K562 (cell line): ENCODE measurements around the gene OR10J4. TPM values are rescaled to one million over a fixed set of nuclear protein-coding genes. Genes with fewer than 3 reads are reported as not detected.

Experiments used
- ATAC-seq: fragments of 200-7000 bp; cut with Tn5 transposase; 3 replicates; pipeline ENCODE4 v1.9.1; 2020; ENCODE audit warnings: moderate library complexity
- BruUV-seq: library from RNA; stranded (reverse); fragments of 400-500 nt; replicated peaks from 2 replicates; lab custom pipeline; 2021; lab: Mats Ljungman, UMichigan
- CTCF ChIA-PET: fragments of 300-600 bp; formaldehyde crosslinking; extraction: SDS; loops from one replicate; lab custom pipeline; 2021; ENCODE audit warnings: low intra/inter-chr PET ratio; lab: Yijun Ruan, JAX
- POLR2A ChIA-PET: fragments of 300-600, 350-650 bp; sonication (Branson Sonifier 250); formaldehyde crosslinking; extraction: SDS; loops from one replicate; lab custom pipeline; 2021; ENCODE audit warnings: antibody characterized with exemption, inconsistent platforms; lab: Yijun Ruan, JAX
- DNase-seq, 4 experiments: peaks; one replicate each; pipeline versions ENCODE4 v3.0.0 to v3.0.0-alpha.2; 2011 to 2018; ENCODE audit warnings: low spot score in 3 of 4, mixed read lengths in 3 of 4; ENCODE audit errors: extremely low read depth in 1 of 4
- FAIRE-seq: peaks from 2 replicates; lab custom pipeline; 2011; peaks lifted over from hg19 to GRCh38; lab: Jason Lieb, UNC
- H2AFZ ChIP-seq: 2 replicates; pipeline ENCODE4 v1.6.0; 2011; ENCODE audit warnings: low read depth, low read length, control low read depth, inconsistent platforms
- H3K27ac ChIP-seq: fragments of 200-600 bp; 3 replicates; pipeline ENCODE4 v1.8.0; 2011; ENCODE audit warnings: low read depth, mild to moderate bottlenecking, control low read depth, inconsistent platforms, low read length, moderate library complexity, mixed read lengths; ENCODE audit errors: extremely low read depth
- H3K27me3 ChIP-seq, 2 experiments: fragments of 300-600 bp in 1 of 2; 2 replicates in 1 of 2; 3 replicates in 1 of 2; pipeline versions ENCODE4 v1.6.0 to v1.8.0; 2011; ENCODE audit warnings: inconsistent platforms in 2 of 2, low read length in 2 of 2, mild to moderate bottlenecking in 1 of 2, mixed read lengths in 1 of 2, moderate library complexity in 1 of 2; ENCODE audit not compliant: control insufficient read depth in 2 of 2, insufficient read depth in 2 of 2
- H3K36me3 ChIP-seq: fragments of 300-600 bp; 3 replicates; pipeline ENCODE4 v1.8.0; 2011; ENCODE audit warnings: mild to moderate bottlenecking, low read length, inconsistent platforms; ENCODE audit not compliant: control insufficient read depth, insufficient read depth
- H3K4me1 ChIP-seq, 2 experiments: fragments of 200-600 bp in 1 of 2; replicated peaks in 1 of 2; 2 replicates in 1 of 2; 3 replicates in 1 of 2; pipeline versions ENCODE4 v1.5.1 to v1.8.0; 2011; ENCODE audit warnings: inconsistent platforms in 2 of 2, low read length in 2 of 2, mild to moderate bottlenecking in 1 of 2, mixed read lengths in 1 of 2, moderate library complexity in 1 of 2; ENCODE audit not compliant: control insufficient read depth in 2 of 2, insufficient read depth in 2 of 2
- H3K4me2 ChIP-seq: 2 replicates; pipeline ENCODE4 v1.6.1; 2011; ENCODE audit warnings: low read length, control low read depth, inconsistent platforms, mixed read lengths; ENCODE audit not compliant: insufficient read depth
- H3K4me3 ChIP-seq: fragments of 200-600 bp; sonication (generic), shearing (Covaris generic); 2 replicates; pipeline ENCODE4 v1.5.1; 2016; ENCODE audit warnings: control low read depth, inconsistent platforms
- H3K79me2 ChIP-seq: fragments of 200-600 bp; 3 replicates; pipeline ENCODE4 v1.8.0; 2011; ENCODE audit warnings: low read length, inconsistent platforms; ENCODE audit not compliant: control insufficient read depth, insufficient read depth
- H3K9ac ChIP-seq, 2 experiments: 2 replicates each; pipeline versions ENCODE4 v1.6.0 to v1.6.1; 2011; ENCODE audit warnings: low read depth in 2 of 2, low read length in 2 of 2, control low read depth in 1 of 2, inconsistent platforms in 1 of 2, mild to moderate bottlenecking in 1 of 2, mixed read lengths in 1 of 2; ENCODE audit not compliant: insufficient read depth in 1 of 2
- H3K9me1 ChIP-seq: one replicate; pipeline ENCODE4 v1.6.0; 2011; ENCODE audit warnings: inconsistent platforms, mild to moderate bottlenecking, low read length, moderate library complexity; ENCODE audit not compliant: control insufficient read depth, insufficient read depth
- H3K9me3 ChIP-seq: replicated peaks from 2 replicates; pipeline ENCODE4 v1.5.1; 2011; ENCODE audit warnings: low read depth, low read length, inconsistent platforms; ENCODE audit not compliant: control insufficient read depth, insufficient read depth
- H4K20me1 ChIP-seq: replicated peaks from 2 replicates; pipeline ENCODE4 v1.6.1; 2011; ENCODE audit warnings: low read length, inconsistent platforms, mixed read lengths; ENCODE audit not compliant: control insufficient read depth, insufficient read depth
- CBFA2T2 ChIP-seq: fragments of 450-650 bp; conservative IDR thresholded peaks from 2 replicates; pipeline ENCODE4 v1.6.1; 2017; ENCODE audit warnings: mild to moderate bottlenecking
- ETV1 ChIP-seq: fragments of 450-650 bp; conservative IDR thresholded peaks from 2 replicates; pipeline ENCODE4 v1.6.1; 2016; ENCODE audit warnings: missing genetic modification characterization, control low read depth, low read depth, missing compliant biosample characterization
- PRPF4 ChIP-seq: fragments of 200-400 bp; formaldehyde crosslinking; IDR thresholded peaks from one replicate; pipeline ENCODE4 v1.6.1; 2017; ENCODE audit warnings: low read length, low read depth, mild to moderate bottlenecking; ENCODE audit not compliant: insufficient read depth, poor library complexity, severe bottlenecking
- PURB ChIP-seq: sonication (generic); formaldehyde crosslinking; IDR thresholded peaks from 2 replicates; pipeline ENCODE4 v1.9.0; 2021; ENCODE audit warnings: low read depth, mild to moderate bottlenecking, missing genetic modification reagents
- SMAD1 ChIP-seq: fragments of 150-350 bp; IDR thresholded peaks from 2 replicates; pipeline ENCODE4 v1.6.1; 2014; ENCODE audit warnings: low read length, low read depth; ENCODE audit not compliant: partially characterized antibody
- STAT6 ChIP-seq: sonication (generic); formaldehyde crosslinking; IDR thresholded peaks from 2 replicates; pipeline ENCODE4 v1.8.1; 2023; ENCODE audit warnings: mild to moderate bottlenecking, missing genetic modification reagents
- YBX1 ChIP-seq: fragments of 450-650 bp; IDR thresholded peaks from 2 replicates; pipeline ENCODE4 v1.7.1; 2016; ENCODE audit warnings: mild to moderate bottlenecking
- WGBS: fragments of 100-300 bp; shearing (Covaris generic); methylation state at CpG from one replicate; pipeline ENCODE4 v1.1.6; 2016; ENCODE audit warnings: low coverage, mixed read lengths; ENCODE audit not compliant: insufficient coverage; ENCODE audit errors: missing lambda C conversion rate; 5-methylcytosine and 5-hydroxymethylcytosine counted together
- in situ Hi-C: fragments of 300-500 bp; cut with MboI; formaldehyde crosslinking; loops from 4 replicates; pipeline ENCODE4 v1.15.0; 2018; ENCODE audit warnings: inconsistent platforms, mixed read lengths
- intact Hi-C: fragments of 100-400 bp; cut with micrococcal nuclease; formaldehyde crosslinking; loops from 2 replicates; pipeline ENCODE4 v1.14.2; 2022
- polyA plus RNA-seq, 8 experiments: library from polyadenylated mRNA; depleted of rRNA in 4 of 8; stranded (reverse) in 5 of 8; unstranded in 3 of 8; fragments of >200 nt; fragmentation: Nextera tagmentation in 2 of 8; fragmentation: Illumina TruSeq in 1 of 8; extraction: Ambion mirVana in 2 of 8; extraction: Trizol in 1 of 8; gene quantifications; 2 replicates each; pipeline versions ENCODE4 v1.2.1 to v1.2.3, GENCODE V29; 2011 to 2014; ENCODE audit warnings: inconsistent platforms in 1 of 8, missing spikeins in 1 of 8
- total RNA-seq, 7 experiments: library from RNA; depleted of rRNA in 6 of 7; stranded (reverse); fragments of >200 nt in 6 of 7; fragmentation: Illumina TruSeq in 2 of 7; extraction: Trizol in 2 of 7; gene quantifications; 2 replicates each; pipeline versions ENCODE4 v1.2.1 to v1.2.3, GENCODE V29; 2011 to 2021; ENCODE audit warnings: low replicate concordance in 1 of 7

Gene OR10J4
- total and polyA plus RNA-seq, 9 of the 15 experiments (the other 6 are each of a cell fraction or from before 2014, with no cell fraction given) = not detected

GRCh38 chr1:159468321-159468720, 36.3 kb downstream of the OR10J4 start:
- Histone ChIP-seq H3K4me3 (no peak overlapping the region), H3K27me3 (no peaks in the 10 kb centered on the region), H3K4me1 (no peaks in the 10 kb centered on the region), H3K79me2 (no peaks in the 10 kb centered on the region), H2AFZ (no peak overlapping the region), H3K9me1 (no peaks in the 10 kb centered on the region), H3K9ac (no peak overlapping the region), H3K4me2 (no peak overlapping the region), H3K27ac (no peak overlapping the region), H3K36me3 (no peaks in the 10 kb centered on the region), H4K20me1 (no peaks in the 10 kb centered on the region), H3K9me3 (0 out of 2 replicates have a peak, but pooled peaks cover 2% of the 10 kb centered on the region)
- BruUV-seq = no TSS peak
- in situ Hi-C loops (no loop called here), intact Hi-C loops (no loop called here)
- FAIRE-seq (no peak), ATAC-seq (no peak), DNase-seq (no peak)
- WGBS = 5% methylated on average over 2 of the region's 2 CpGs
- CTCF ChIA-PET = no interaction called here
- TF ChIP-seq SMAD1 (no peak), YBX1 (no peak), STAT6 (CRISPR knock-in tag) (no peak), CBFA2T2 (no peak), PRPF4 (no peak), PURB (CRISPR knock-in tag) (no peak), ETV1 (tag) (no peak)
- POLR2A ChIA-PET = no interaction called here
